ENCODE measurements around the gene C1QL1. TPM values are rescaled to one million over a fixed set of nuclear protein-coding genes. Genes with fewer than 3 reads are reported as not detected.

The C1QL1 gene
- total RNA-seq, 4 donors from 2014 or later: not detected

DNA sequence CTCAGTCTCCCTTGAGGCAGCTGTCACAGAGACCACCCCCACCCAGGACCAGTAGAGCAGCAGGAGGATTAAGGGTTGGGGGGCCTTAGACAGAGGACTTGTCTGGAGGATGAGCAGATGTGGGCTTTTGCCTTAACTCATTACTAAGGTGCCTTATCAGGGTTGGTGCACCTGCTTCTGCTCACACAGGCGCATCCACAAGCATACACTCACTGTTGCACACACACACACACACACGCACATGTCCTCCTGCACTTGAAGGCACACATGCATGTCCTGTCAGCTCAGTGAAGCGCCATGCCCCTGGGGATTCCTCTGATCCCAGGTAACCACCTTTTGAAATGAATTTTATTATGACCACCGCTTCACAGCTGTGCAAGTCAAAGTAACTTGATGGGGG, 54.0 kb downstream of the C1QL1 start:
- DNase-seq: no peak
- TF ChIP-seq, protein P1, sequence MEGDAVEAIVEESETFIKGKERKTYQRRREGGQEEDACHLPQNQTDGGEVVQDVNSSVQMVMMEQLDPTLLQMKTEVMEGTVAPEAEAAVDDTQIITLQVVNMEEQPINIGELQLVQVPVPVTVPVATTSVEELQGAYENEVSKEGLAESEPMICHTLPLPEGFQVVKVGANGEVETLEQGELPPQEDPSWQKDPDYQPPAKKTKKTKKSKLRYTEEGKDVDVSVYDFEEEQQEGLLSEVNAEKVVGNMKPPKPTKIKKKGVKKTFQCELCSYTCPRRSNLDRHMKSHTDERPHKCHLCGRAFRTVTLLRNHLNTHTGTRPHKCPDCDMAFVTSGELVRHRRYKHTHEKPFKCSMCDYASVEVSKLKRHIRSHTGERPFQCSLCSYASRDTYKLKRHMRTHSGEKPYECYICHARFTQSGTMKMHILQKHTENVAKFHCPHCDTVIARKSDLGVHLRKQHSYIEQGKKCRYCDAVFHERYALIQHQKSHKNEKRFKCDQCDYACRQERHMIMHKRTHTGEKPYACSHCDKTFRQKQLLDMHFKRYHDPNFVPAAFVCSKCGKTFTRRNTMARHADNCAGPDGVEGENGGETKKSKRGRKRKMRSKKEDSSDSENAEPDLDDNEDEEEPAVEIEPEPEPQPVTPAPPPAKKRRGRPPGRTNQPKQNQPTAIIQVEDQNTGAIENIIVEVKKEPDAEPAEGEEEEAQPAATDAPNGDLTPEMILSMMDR (IDR thresholded peaks at IDR 0.05 in 4 of 5, conservative IDR thresholded peaks at IDR 0.05 in 1 of 5): no peak
- no peak for TF ChIP-seq POLR2A (IDR thresholded peaks at IDR 0.05)
- Histone ChIP-seq H3K9me3 (no peaks in the 10 kb centered on the region), H3K4me3 (no peak overlapping the region), H3K27me3 (peaks cover 0 to 6% (median 0%) of the 10 kb centered on the region in 3 donors), H3K27ac (no peak overlapping the region), H3K36me3 (no peaks in the 10 kb centered on the region), H3K4me1 (peaks cover 3 to 8% of the 10 kb centered on the region in 2 donors)
- no peak for ATAC-seq
- intact Hi-C loops (cut with DNase I; ENCODE audit: low total_unique reads) (loop anchor here (10.0 kb wide), 1 partner anchor 281 kb away; no protein-coding TSS in a partner anchor), in situ Hi-C loops (cut with MboI; ENCODE audit: low sequenced_read_pairs in 4 of 4) (loop anchor here in 3 of 4 donors (10.0 to 25.0 kb wide), 3 partner anchors 198 to 223 kb away; partner anchors contain the start of genes ACBD4 (in 2 of the 3), PLCD3 (in 2 of the 3) and HEXIM1 (in 1 of the 3))

- in situ Hi-C loops (cut with MboI; ENCODE audit: low sequenced_read_pairs in 4 of 4): loop anchor here in 3 of 4 donors (10.0 to 25.0 kb wide), 3 partner anchors 199 to 224 kb away; partner anchors contain the start of genes ACBD4 (in 2 of the 3), PLCD3 (in 2 of the 3) and HEXIM1 (in 1 of the 3)
- Histone ChIP-seq H3K9me3 (no peaks in the 10 kb centered on the region), H3K27ac (no peak overlapping the region), H3K4me1 (peaks cover 3 to 8% of the 10 kb centered on the region in 2 donors), H3K36me3 (no peaks in the 10 kb centered on the region), H3K27me3 (peaks cover 0 to 6% (median 0%) of the 10 kb centered on the region in 3 donors), H3K4me3 (no peak overlapping the region)
- no peak for TF ChIP-seq POLR2A (IDR thresholded peaks at IDR 0.05)
- TF ChIP-seq, protein P1 (IDR thresholded peaks at IDR 0.05 in 4 of 5, conservative IDR thresholded peaks at IDR 0.05 in 1 of 5): no peak
- ATAC-seq: no peak
- intact Hi-C loops (cut with DNase I; ENCODE audit: low total_unique reads): loop anchor here (10.0 kb wide), 1 partner anchor 281 kb away; no protein-coding TSS in a partner anchor
- DNase-seq: no peak
Observed at GRCh38 chr17:44913676-44914075, 54.4 kb downstream of the C1QL1 start.

DNA sequence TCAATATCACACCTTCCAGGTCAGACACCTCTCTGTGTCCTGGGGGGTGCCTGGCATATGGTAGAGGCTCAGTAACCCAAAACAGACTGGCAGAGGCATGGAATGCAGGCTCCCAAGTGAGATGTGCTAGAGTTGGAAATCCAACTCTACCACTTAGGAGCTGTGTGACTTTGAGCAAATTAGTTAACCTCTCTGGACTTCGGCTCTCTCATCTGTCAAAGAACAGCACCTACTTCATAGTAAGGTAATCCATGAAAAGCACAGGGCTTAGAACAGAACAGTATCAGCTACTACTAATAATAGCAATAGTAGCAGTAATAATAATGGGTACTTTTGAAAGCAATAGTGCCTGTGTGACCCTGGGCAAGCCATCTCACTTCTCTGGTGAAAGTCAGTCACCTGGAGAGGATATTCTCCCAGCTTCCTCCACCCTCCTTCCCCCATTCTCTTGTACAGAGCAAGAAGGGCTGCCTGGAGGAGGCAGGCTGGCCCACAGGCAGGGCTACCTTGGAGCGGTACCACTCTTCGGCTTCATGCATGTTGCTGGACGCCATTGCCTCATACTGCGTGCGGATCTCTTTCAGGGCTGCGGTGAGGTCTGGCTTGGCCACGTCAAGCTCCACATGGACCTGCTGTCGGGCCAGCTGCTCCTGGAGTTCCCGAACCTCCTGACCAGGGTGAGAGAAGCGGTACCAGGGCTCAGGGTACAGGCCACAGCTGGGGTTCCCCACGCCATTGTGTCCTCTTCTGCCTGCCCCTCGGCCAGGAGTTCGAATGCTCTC, 55.1 kb downstream of the C1QL1 start:
- no peak overlapping the region for H3K27ac ChIP-seq
- H3K4me3 ChIP-seq: no peak overlapping the region
- H3K27me3 ChIP-seq: peaks cover 0 to 6% (median 0%) of the 10 kb centered on the region in 3 donors
- intact Hi-C loops (cut with DNase I; ENCODE audit: low total_unique reads) (loop anchor here (10.0 kb wide), 1 partner anchor 282 kb away; no protein-coding TSS in a partner anchor), in situ Hi-C loops (cut with MboI; ENCODE audit: low sequenced_read_pairs in 4 of 4) (loop anchor here in 3 of 4 donors (10.0 to 25.0 kb wide), 3 partner anchors 199 to 224 kb away; partner anchors contain the start of genes ACBD4 (in 2 of the 3), PLCD3 (in 2 of the 3) and HEXIM1 (in 1 of the 3))
- peaks cover 3 to 8% of the 10 kb centered on the region in 2 donors for H3K4me1 ChIP-seq
- DNase-seq (no peak), ATAC-seq (no peak)
- H3K9me3 ChIP-seq: no peaks in the 10 kb centered on the region
- H3K36me3 ChIP-seq: no peaks in the 10 kb centered on the region
- TF ChIP-seq, protein P1 (IDR thresholded peaks at IDR 0.05 in 4 of 5, conservative IDR thresholded peaks at IDR 0.05 in 1 of 5): no peak
- no peak for TF ChIP-seq POLR2A (IDR thresholded peaks at IDR 0.05)

- H3K27me3 ChIP-seq: peaks cover 0 to 6% (median 0%) of the 10 kb centered on the region in 3 donors
- H3K4me1 ChIP-seq: peaks cover 0 to 3% of the 10 kb centered on the region in 2 donors
- no peaks in the 10 kb centered on the region for H3K36me3 ChIP-seq
- DNase-seq (peak in 1 of 2 donors; percentile 36), ATAC-seq (peak in 1 of 2 donors; percentile 33)
- no peak overlapping the region for H3K27ac ChIP-seq
- H3K4me3 ChIP-seq: peak overlapping the region in 2 of 4 donors; percentile 17 to 24
- TF ChIP-seq, protein P1 (IDR thresholded peaks at IDR 0.05 in 4 of 5, conservative IDR thresholded peaks at IDR 0.05 in 1 of 5): peak in 3 of 5 experiments; percentile 16 to 42 (median 22)
- no peak for TF ChIP-seq POLR2A (IDR thresholded peaks at IDR 0.05)
- intact Hi-C loops (cut with DNase I; ENCODE audit: low total_unique reads): loop anchor here (10.0 kb wide), 1 partner anchor 283 kb away; no protein-coding TSS in a partner anchor
- in situ Hi-C loops (cut with MboI; ENCODE audit: low sequenced_read_pairs in 4 of 4): loop anchor here in 3 of 4 donors (10.0 to 25.0 kb wide), 3 partner anchors 201 to 226 kb away; partner anchors contain the start of genes ACBD4 (in 2 of the 3), PLCD3 (in 2 of the 3) and HEXIM1 (in 1 of the 3)
- no peaks in the 10 kb centered on the region for H3K9me3 ChIP-seq
Observed at GRCh38 chr17:44911133-44912001, 56.7 kb downstream of the C1QL1 start.

Data from gastrocnemius medialis (tissue), 4 donors.